KBM-7 (cell line): ENCODE data around the gene NEO1.
"Not testable (repeated sequence)": the region's sequence is repeated elsewhere in the genome, so short reads cannot be mapped to it uniquely, and the experiment has no call there.

Experiments used
- DNase-seq: peaks from one replicate; pipeline ENCODE4 v3.0.0-alpha.2; 2015
- in situ Hi-C: fragments of 300-500 bp; cut with MboI; formaldehyde crosslinking; loops from 2 replicates; pipeline ENCODE4 v1.14.3; 2020; ENCODE audit warnings: low sequenced_read_pairs, low pct_unique_long_range_greater_than_20kb, mixed read lengths

The NEO1 gene

GRCh38 chr15:73130830-73131229 lies 78.6 kb downstream of the NEO1 start:
- in situ Hi-C loops = no loop called here
- DNase-seq = no peak

GRCh38 chr15:73134196-73134595 lies 81.9 kb downstream of the NEO1 start:
- DNase-seq = no peak
- in situ Hi-C loops = no loop called here

GRCh38 chr15:73139041-73139743 lies 86.9 kb downstream of the NEO1 start:
- in situ Hi-C loops = no loop called here
- DNase-seq = no peak

GRCh38 chr15:73139744-73140553 lies 87.7 kb downstream of the NEO1 start:
- DNase-seq = no peak
- in situ Hi-C loops = no loop called here

- in situ Hi-C loops = no loop called here
- no peak for DNase-seq
Observed at GRCh38 chr15:73141216-73141900, 89.1 kb downstream of the NEO1 start.

- DNase-seq = no peak
Observed at GRCh38 chr15:73142802-73143762, 90.8 kb downstream of the NEO1 start.

GRCh38 chr15:73143763-73144155 lies 91.5 kb downstream of the NEO1 start:
- no peak for DNase-seq
- in situ Hi-C loops = no loop called here

More at GRCh38 chr15:73142802-73143762, 90.8 kb downstream of the NEO1 start:
- in situ Hi-C loops = no loop called here

GRCh38 chr15:73146419-73146818 lies 94.2 kb downstream of the NEO1 start:
- no peak for DNase-seq
- in situ Hi-C loops = no loop called here

GRCh38 chr15:73150831-73151230 lies 98.6 kb downstream of the NEO1 start:
- in situ Hi-C loops = no loop called here

GRCh38 chr15:73153024-73153423 lies 100.8 kb downstream of the NEO1 start:
- DNase-seq = no peak
- in situ Hi-C loops = no loop called here

More at GRCh38 chr15:73150831-73151230, 98.6 kb downstream of the NEO1 start:
- no peak for DNase-seq

GRCh38 chr15:73153447-73153846 lies 101.2 kb downstream of the NEO1 start:
- DNase-seq = no peak
- in situ Hi-C loops = no loop called here

- in situ Hi-C loops = no loop called here
- no peak for DNase-seq
Observed at GRCh38 chr15:73156431-73157191, 104.3 kb downstream of the NEO1 start.

- no peak for DNase-seq
- in situ Hi-C loops = no loop called here
Observed at GRCh38 chr15:73161546-73161945, 109.3 kb downstream of the NEO1 start.

GRCh38 chr15:73165435-73165834 lies 113.2 kb downstream of the NEO1 start:
- in situ Hi-C loops = no loop called here
- DNase-seq = no peak

GRCh38 chr15:73165844-73166243 lies 113.6 kb downstream of the NEO1 start:
- in situ Hi-C loops = no loop called here

GRCh38 chr15:73166711-73167110 lies 114.4 kb downstream of the NEO1 start:
- in situ Hi-C loops, DNase-seq: not testable (repeated sequence)

More at GRCh38 chr15:73165844-73166243, 113.6 kb downstream of the NEO1 start:
- peak; percentile 69 for DNase-seq

GRCh38 chr15:73168487-73168886 lies 116.2 kb downstream of the NEO1 start:
- no peak for DNase-seq
- in situ Hi-C loops = no loop called here

- in situ Hi-C loops = no loop called here
- DNase-seq = no peak
Observed at GRCh38 chr15:73171711-73172110, 119.4 kb downstream of the NEO1 start.
